ENCODE results near the gene SETD9. TPM values are rescaled to one million over a fixed set of nuclear protein-coding genes. Genes with fewer than 3 reads are reported as not detected.

SETD9 gene
- total RNA-seq, 6 experiments from 2014 or later = 4.9 to 18.8 (median 9.9) TPM

DNA sequence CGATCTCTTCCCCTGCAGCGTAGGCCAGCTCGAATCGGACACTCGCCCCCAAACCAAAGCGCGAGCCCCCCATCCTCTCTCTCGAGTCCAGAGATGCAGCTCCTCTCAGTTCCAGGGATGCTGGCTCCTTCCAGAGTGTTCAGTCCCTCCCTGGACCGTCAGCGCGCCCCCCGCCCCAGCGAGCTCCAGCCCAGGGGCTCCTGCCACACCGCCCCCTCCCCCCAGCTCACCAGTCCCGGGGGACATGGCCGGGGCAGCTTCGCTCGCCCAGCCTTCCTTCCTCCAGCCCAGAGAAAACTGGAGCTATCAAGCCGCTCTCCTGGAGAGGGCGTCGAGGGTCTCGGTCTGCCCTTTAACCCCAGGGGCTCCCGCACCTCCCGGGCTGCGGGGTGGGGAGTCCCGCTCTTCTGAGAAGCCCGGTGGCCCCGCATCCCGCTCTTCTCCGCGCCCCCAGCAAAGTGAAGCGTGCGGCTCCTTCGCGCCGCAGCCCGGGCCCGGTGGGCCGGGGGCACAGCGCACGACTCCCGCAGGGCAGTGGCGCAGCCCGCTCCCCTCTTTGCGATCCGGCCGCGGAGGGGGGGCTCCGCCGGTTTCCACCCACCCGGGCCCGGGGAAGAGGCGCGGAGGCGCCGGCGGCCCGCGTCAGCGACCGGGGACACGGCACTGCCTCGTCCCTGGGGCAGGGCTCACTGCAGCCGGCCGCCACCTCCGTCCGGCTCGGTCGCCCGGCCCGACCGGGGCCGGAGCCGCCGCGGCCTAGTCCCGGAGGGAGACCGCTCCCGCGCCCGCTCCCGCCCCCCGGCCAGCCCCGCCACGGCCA lies 41.9 kb downstream of the SETD9 start:
- WGBS (ENCODE audit: insufficient coverage, low coverage, low lambda C conversion rate, missing lambda C conversion rate) = 0% methylated on average over 3 of the region's 85 CpGs
- H3K27ac ChIP-seq = peak overlapping the region; percentile 32 to 77 (median 66)
- H3K4me3 ChIP-seq = peak overlapping the region; percentile 70 to 79 (median 74)
- peaks cover 0 to 6% (median 2%) of the 10 kb centered on the region in 4 donors for H3K4me1 ChIP-seq
- H3K36me3 ChIP-seq = peaks cover 0 to 5% (median 0%) of the 10 kb centered on the region in 4 donors
- DNase-seq (peak; percentile 40 to 58 (median 51)), ATAC-seq (peak; percentile 41 to 71 (median 54))
- no peaks in the 10 kb centered on the region for H3K27me3 ChIP-seq
- H3K9me3 ChIP-seq = no peaks in the 10 kb centered on the region
- TF ChIP-seq POLR2A (IDR thresholded peaks at IDR 0.05) = no peak
- TF ChIP-seq, protein P1, sequence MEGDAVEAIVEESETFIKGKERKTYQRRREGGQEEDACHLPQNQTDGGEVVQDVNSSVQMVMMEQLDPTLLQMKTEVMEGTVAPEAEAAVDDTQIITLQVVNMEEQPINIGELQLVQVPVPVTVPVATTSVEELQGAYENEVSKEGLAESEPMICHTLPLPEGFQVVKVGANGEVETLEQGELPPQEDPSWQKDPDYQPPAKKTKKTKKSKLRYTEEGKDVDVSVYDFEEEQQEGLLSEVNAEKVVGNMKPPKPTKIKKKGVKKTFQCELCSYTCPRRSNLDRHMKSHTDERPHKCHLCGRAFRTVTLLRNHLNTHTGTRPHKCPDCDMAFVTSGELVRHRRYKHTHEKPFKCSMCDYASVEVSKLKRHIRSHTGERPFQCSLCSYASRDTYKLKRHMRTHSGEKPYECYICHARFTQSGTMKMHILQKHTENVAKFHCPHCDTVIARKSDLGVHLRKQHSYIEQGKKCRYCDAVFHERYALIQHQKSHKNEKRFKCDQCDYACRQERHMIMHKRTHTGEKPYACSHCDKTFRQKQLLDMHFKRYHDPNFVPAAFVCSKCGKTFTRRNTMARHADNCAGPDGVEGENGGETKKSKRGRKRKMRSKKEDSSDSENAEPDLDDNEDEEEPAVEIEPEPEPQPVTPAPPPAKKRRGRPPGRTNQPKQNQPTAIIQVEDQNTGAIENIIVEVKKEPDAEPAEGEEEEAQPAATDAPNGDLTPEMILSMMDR (IDR thresholded peaks at IDR 0.05) = no peak
- intact Hi-C loops (cut with DNase I) = loop anchor here in 1 of 2 donors (10.0 kb wide), 1 partner anchor 47 kb away; the partner anchor contains the start of gene SETD9

DNA sequence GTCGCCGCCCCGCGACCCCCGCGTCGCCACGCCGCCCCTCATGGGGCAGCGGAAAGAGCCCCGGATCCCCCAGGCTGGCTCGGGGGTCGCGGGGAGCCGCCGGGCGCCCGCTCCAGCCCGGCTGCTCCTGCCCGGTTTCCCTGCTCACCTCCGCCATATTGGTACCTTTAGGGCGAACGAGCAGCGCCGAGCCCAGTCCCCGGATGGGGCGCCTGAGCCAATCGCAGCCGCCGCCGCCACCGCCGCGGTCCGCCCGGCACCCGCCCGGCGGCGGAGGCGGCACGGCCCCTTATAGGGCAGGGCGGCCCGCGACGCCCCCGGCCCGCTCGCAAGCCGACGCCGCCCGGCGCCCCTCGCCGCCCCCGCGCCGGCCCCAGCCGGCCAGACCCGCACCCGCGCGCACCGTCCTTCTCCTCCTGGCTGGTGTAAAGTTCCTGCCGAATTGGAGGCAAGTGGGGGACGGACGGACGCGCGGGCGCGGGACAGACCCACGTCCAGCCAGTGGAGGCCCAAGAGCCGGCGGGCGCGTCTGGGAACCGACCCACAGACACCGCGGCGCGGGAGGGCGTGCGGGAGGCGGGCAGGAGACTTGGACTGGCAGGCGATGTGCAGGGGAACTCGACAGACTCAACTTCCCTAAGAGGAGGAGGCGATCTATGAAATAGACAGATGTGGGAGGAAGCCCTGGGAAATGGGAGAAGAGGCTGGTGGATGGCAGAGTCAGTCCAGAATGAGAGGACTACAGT lies 42.7 kb downstream of the SETD9 start, which contains the start of gene MIER3:
Gene MIER3 (minus strand): TSS at position 178 of the 746 bp plus-strand sequence. CDS start 21 bp downstream, at position 157.
- Histone ChIP-seq H3K27ac (peak within 1 kb of the TSS; percentile 32 to 77 (median 66)), H3K4me1 (peaks cover 0 to 6% (median 2%) of the 10 kb centered on the region in 4 donors), H3K36me3 (no peaks in the 10 kb centered on the region), H3K27me3 (no peaks in the 10 kb centered on the region), H3K4me3 (peak within 1 kb of the TSS; percentile 70 to 79 (median 74)), H3K9me3 (no peaks in the 10 kb centered on the region)
- 1% methylated on average over 16 of the region's 89 CpGs for WGBS (ENCODE audit: insufficient coverage, low coverage, low lambda C conversion rate, missing lambda C conversion rate)
- ATAC-seq = peak; percentile 91 to 96 (median 92)
- TF ChIP-seq POLR2A (IDR thresholded peaks at IDR 0.05) = peak; percentile 48
- TF ChIP-seq, protein P1 (IDR thresholded peaks at IDR 0.05) = no peak
- DNase-seq = peak; percentile 84 to 87 (median 85)
- intact Hi-C loops (cut with DNase I) = loop anchor here in 1 of 2 donors (10.0 kb wide), 1 partner anchor 47 kb away; the partner anchor contains the start of gene SETD9

DNA sequence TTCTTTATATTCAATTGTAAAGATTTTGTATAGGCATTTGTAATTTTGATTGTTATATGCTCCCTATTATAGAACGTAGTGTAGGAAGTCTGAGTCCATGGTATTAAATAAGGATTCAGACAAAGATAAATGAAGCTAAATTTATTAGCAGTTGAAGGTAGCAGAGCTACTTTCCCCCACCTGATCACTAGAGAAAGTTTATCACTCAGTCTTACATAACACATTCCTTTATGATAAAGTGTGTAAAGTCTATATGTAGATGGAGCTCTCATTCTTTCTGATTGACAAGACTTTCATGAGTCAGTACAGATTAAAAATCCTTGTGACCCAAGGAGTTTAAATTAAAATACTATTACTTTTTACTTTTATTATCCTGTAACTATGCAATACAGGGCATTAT lies 44.9 kb downstream of the SETD9 start:
- no peaks in the 10 kb centered on the region for H3K9me3 ChIP-seq
- ATAC-seq (no peak), DNase-seq (no peak)
- 85% methylated on average over 1 of the region's 1 CpG for WGBS (ENCODE audit: insufficient coverage, low coverage, low lambda C conversion rate, missing lambda C conversion rate)
- TF ChIP-seq, protein P1 (IDR thresholded peaks at IDR 0.05) = no peak
- TF ChIP-seq POLR2A (IDR thresholded peaks at IDR 0.05) = no peak
- no peak overlapping the region for H3K27ac ChIP-seq
- H3K36me3 ChIP-seq = no peaks in the 10 kb centered on the region
- no peak overlapping the region for H3K4me3 ChIP-seq
- intact Hi-C loops (cut with DNase I) = loop anchor here in 1 of 2 donors (10.0 kb wide), 1 partner anchor 49 kb away; the partner anchor contains the start of gene SETD9
- no peaks in the 10 kb centered on the region for H3K27me3 ChIP-seq
- peaks cover 0 to 6% (median 2%) of the 10 kb centered on the region in 4 donors for H3K4me1 ChIP-seq

DNA sequence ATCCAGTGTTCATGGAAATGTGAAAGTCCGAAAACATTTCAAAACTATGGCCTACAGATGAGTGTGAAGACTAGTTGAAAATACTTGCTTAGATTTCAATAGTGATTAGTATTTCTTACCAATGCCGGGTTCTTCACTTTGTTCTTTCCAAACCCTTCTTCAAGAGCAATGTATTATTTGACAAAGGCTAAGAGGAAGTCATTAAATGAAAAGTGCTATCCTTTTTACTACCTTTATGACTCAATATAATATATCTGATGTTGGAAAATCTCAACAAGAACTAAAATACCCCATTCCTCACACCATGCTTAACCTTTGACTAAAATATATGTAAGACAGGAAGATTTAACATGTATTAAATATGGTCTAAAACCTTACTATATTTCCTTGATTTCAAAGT lies 49.2 kb downstream of the SETD9 start:
- H3K27ac ChIP-seq = no peak overlapping the region
- no peak overlapping the region for H3K4me3 ChIP-seq
- no peak for ATAC-seq
- no peak for DNase-seq
- H3K27me3 ChIP-seq = no peaks in the 10 kb centered on the region
- TF ChIP-seq POLR2A (IDR thresholded peaks at IDR 0.05) = no peak
- TF ChIP-seq, protein P1 (IDR thresholded peaks at IDR 0.05) = no peak
- H3K4me1 ChIP-seq = no peaks in the 10 kb centered on the region
- no peaks in the 10 kb centered on the region for H3K9me3 ChIP-seq
- H3K36me3 ChIP-seq = no peaks in the 10 kb centered on the region
- WGBS (ENCODE audit: insufficient coverage, low coverage, low lambda C conversion rate, missing lambda C conversion rate) = 89% methylated on average over 2 of the region's 2 CpGs
- intact Hi-C loops (cut with DNase I) = loop anchor here in 1 of 2 donors (10.0 kb wide), 1 partner anchor 54 kb away; the partner anchor contains the start of gene SETD9

Data from right lobe of liver (tissue), 6 donors.